Activated T-cell treated with anti-CD3 and anti-CD28 coated beads for 24 hours (primary cell): ENCODE data around the gene PRH1.

ENCODE experiments used
- DNase-seq: peaks from one replicate; pipeline ENCODE4 v3.0.0-alpha.2; 2020; ENCODE audit warnings: low read depth

PRH1 gene

GRCh38 chr12:10838461-10838860 is 45.6 kb downstream of the PRH1 start:
- DNase-seq = no peak
